Stomach (tissue), 4 donors: ENCODE results near the gene OBP2B.

Experiments used
- EP300 ChIP-seq: sonication (generic); formaldehyde crosslinking; IDR thresholded peaks from one replicate; pipeline ENCODE4 v1.6.1; 2017; ENCODE audit warnings: antibody characterized with exemption
- POLR2A ChIP-seq, 4 donors: fragments of 450-650 bp; IDR thresholded peaks; one replicate each; pipeline ENCODE4 v1.6.1; 2016; ENCODE audit warnings: antibody characterized with exemption in 4 of 4, control low read depth in 2 of 4, mild to moderate bottlenecking in 1 of 4, moderate library complexity in 1 of 4
- POLR2AphosphoS5 ChIP-seq, 3 donors: sonication (generic); formaldehyde crosslinking; IDR thresholded peaks; one replicate each; pipeline ENCODE4 v1.6.1; 2016; ENCODE audit warnings: antibody characterized with exemption in 3 of 3
- TF ChIP-seq, protein P1 (sequence below), 7 experiments: fragments of 450-650 bp in 4 of 7; fragments of 200-600 bp in 3 of 7; sonication (generic) in 3 of 7; IDR thresholded peaks; one replicate each; pipeline ENCODE4 v1.5.1; 2016 to 2019; ENCODE audit warnings: antibody characterized with exemption in 7 of 7, control low read depth in 2 of 7, mild to moderate bottlenecking in 1 of 7

- TF ChIP-seq, protein P1, sequence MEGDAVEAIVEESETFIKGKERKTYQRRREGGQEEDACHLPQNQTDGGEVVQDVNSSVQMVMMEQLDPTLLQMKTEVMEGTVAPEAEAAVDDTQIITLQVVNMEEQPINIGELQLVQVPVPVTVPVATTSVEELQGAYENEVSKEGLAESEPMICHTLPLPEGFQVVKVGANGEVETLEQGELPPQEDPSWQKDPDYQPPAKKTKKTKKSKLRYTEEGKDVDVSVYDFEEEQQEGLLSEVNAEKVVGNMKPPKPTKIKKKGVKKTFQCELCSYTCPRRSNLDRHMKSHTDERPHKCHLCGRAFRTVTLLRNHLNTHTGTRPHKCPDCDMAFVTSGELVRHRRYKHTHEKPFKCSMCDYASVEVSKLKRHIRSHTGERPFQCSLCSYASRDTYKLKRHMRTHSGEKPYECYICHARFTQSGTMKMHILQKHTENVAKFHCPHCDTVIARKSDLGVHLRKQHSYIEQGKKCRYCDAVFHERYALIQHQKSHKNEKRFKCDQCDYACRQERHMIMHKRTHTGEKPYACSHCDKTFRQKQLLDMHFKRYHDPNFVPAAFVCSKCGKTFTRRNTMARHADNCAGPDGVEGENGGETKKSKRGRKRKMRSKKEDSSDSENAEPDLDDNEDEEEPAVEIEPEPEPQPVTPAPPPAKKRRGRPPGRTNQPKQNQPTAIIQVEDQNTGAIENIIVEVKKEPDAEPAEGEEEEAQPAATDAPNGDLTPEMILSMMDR (IDR thresholded peaks at IDR 0.05), result no peak
- TF ChIP-seq POLR2A (IDR thresholded peaks at IDR 0.05), result no peak
- TF ChIP-seq EP300, result no peak
- TF ChIP-seq POLR2AphosphoS5 (IDR thresholded peaks at IDR 0.05), result no peak
These were observed 37.9 kb upstream of the OBP2B start for GRCh38 chr9:133246991-133247390.
